IgD-negative memory B cell (primary cell): Measurements from ENCODE around the gene DIAPH3. TPM values are rescaled to one million over a fixed set of nuclear protein-coding genes. Genes with fewer than 3 reads are reported as not detected.

Source experiments
- H3K27ac Mint-ChIP-seq, 3 donors: one replicate each; pipeline ENCODE4 v1.8.0; 2020 to 2022; ENCODE audit warnings: mild to moderate bottlenecking in 3 of 3, mixed read lengths in 3 of 3, moderate library complexity in 1 of 3
- H3K27me3 Mint-ChIP-seq: one replicate; pipeline ENCODE4 v1.8.0; 2021; ENCODE audit warnings: mixed read lengths
- H3K36me3 Mint-ChIP-seq: one replicate; pipeline ENCODE4 v1.8.0; 2020; ENCODE audit warnings: mild to moderate bottlenecking, mixed read lengths
- H3K4me1 Mint-ChIP-seq, 3 donors: one replicate each; pipeline ENCODE4 v1.8.0; 2020 to 2022; ENCODE audit warnings: mixed read lengths in 3 of 3, mild to moderate bottlenecking in 1 of 3
- H3K4me3 Mint-ChIP-seq, 4 donors: one replicate each; pipeline ENCODE4 v1.8.0; 2020 to 2022; ENCODE audit warnings: mild to moderate bottlenecking in 4 of 4, mixed read lengths in 4 of 4, moderate library complexity in 3 of 4
- H3K9me3 Mint-ChIP-seq, 3 donors: one replicate each; pipeline ENCODE4 v1.8.0; 2020 to 2021; ENCODE audit warnings: mixed read lengths in 3 of 3, mild to moderate bottlenecking in 1 of 3
- polyA plus RNA-seq: library from polyadenylated mRNA; unstranded; fragments of 300-500 nt; fragmentation: Illumina TruSeq; gene quantifications from one replicate; pipeline ENCODE4 v1.2.3, GENCODE V29; 2021

The DIAPH3 gene
- polyA plus RNA-seq, 1 donor from 2014 or later, result not detected

- H3K4me3 Mint-ChIP-seq, result no peak overlapping the region
- no peak overlapping the region for H3K27ac Mint-ChIP-seq
- H3K36me3 Mint-ChIP-seq, result no peaks in the 10 kb centered on the region
- peaks cover 0 to 2% (median 0%) of the 10 kb centered on the region in 3 donors for H3K4me1 Mint-ChIP-seq
- no peaks in the 10 kb centered on the region for H3K27me3 Mint-ChIP-seq
- H3K9me3 Mint-ChIP-seq, result peaks cover 0 to 2% (median 0%) of the 10 kb centered on the region in 3 donors
These were observed 476.8 kb downstream of the DIAPH3 start for GRCh38 chr13:59686798-59687394.

GRCh38 chr13:59684105-59684504, 479.6 kb downstream of the DIAPH3 start:
- Mint-ChIP-seq H3K27ac (no peak overlapping the region), H3K4me3 (no peak overlapping the region), H3K36me3 (no peaks in the 10 kb centered on the region)

GRCh38 chr13:59681636-59682311, 482.0 kb downstream of the DIAPH3 start:
- no peaks in the 10 kb centered on the region for H3K9me3 Mint-ChIP-seq
- no peaks in the 10 kb centered on the region for H3K27me3 Mint-ChIP-seq
- H3K27ac Mint-ChIP-seq, result no peak overlapping the region
- H3K36me3 Mint-ChIP-seq, result no peaks in the 10 kb centered on the region
- no peaks in the 10 kb centered on the region for H3K4me1 Mint-ChIP-seq
- no peak overlapping the region for H3K4me3 Mint-ChIP-seq

More at GRCh38 chr13:59684105-59684504, 479.6 kb downstream of the DIAPH3 start:
- Mint-ChIP-seq H3K4me1 (no peaks in the 10 kb centered on the region), H3K27me3 (no peaks in the 10 kb centered on the region), H3K9me3 (no peaks in the 10 kb centered on the region)

- no peak overlapping the region for H3K27ac Mint-ChIP-seq
- H3K4me3 Mint-ChIP-seq, result no peak overlapping the region
- no peaks in the 10 kb centered on the region for H3K36me3 Mint-ChIP-seq
- H3K9me3 Mint-ChIP-seq, result no peaks in the 10 kb centered on the region
- no peaks in the 10 kb centered on the region for H3K4me1 Mint-ChIP-seq
- no peaks in the 10 kb centered on the region for H3K27me3 Mint-ChIP-seq
These were observed 483.2 kb downstream of the DIAPH3 start for GRCh38 chr13:59680429-59681024.

GRCh38 chr13:59679254-59679653, 484.5 kb downstream of the DIAPH3 start:
- H3K4me1 Mint-ChIP-seq, result no peaks in the 10 kb centered on the region
- H3K9me3 Mint-ChIP-seq, result no peaks in the 10 kb centered on the region
- H3K27me3 Mint-ChIP-seq, result no peaks in the 10 kb centered on the region
- H3K27ac Mint-ChIP-seq, result no peak overlapping the region
- H3K36me3 Mint-ChIP-seq, result no peaks in the 10 kb centered on the region
- no peak overlapping the region for H3K4me3 Mint-ChIP-seq

GRCh38 chr13:59677966-59678814, 485.5 kb downstream of the DIAPH3 start:
- Mint-ChIP-seq H3K27ac (no peak overlapping the region), H3K9me3 (no peaks in the 10 kb centered on the region), H3K4me3 (no peak overlapping the region), H3K27me3 (no peaks in the 10 kb centered on the region), H3K4me1 (no peaks in the 10 kb centered on the region), H3K36me3 (no peaks in the 10 kb centered on the region)

- Mint-ChIP-seq H3K4me3 (no peak overlapping the region), H3K9me3 (no peaks in the 10 kb centered on the region), H3K27ac (no peak overlapping the region), H3K36me3 (no peaks in the 10 kb centered on the region), H3K4me1 (peaks cover 0 to 2% (median 0%) of the 10 kb centered on the region in 3 donors), H3K27me3 (no peaks in the 10 kb centered on the region)
These were observed 486.3 kb downstream of the DIAPH3 start for GRCh38 chr13:59677430-59677829.

- no peaks in the 10 kb centered on the region for H3K27me3 Mint-ChIP-seq
- H3K36me3 Mint-ChIP-seq, result no peaks in the 10 kb centered on the region
- no peaks in the 10 kb centered on the region for H3K9me3 Mint-ChIP-seq
- no peak overlapping the region for H3K27ac Mint-ChIP-seq
- peaks cover 0 to 2% (median 0%) of the 10 kb centered on the region in 3 donors for H3K4me1 Mint-ChIP-seq
- H3K4me3 Mint-ChIP-seq, result no peak overlapping the region
These were observed 489.1 kb downstream of the DIAPH3 start for GRCh38 chr13:59674616-59675015.

GRCh38 chr13:59673286-59673685, 490.4 kb downstream of the DIAPH3 start:
- Mint-ChIP-seq H3K27me3 (no peaks in the 10 kb centered on the region), H3K9me3 (no peaks in the 10 kb centered on the region), H3K4me1 (peaks cover 0 to 2% (median 0%) of the 10 kb centered on the region in 3 donors), H3K27ac (no peak overlapping the region), H3K4me3 (no peak overlapping the region), H3K36me3 (no peaks in the 10 kb centered on the region)

- H3K9me3 Mint-ChIP-seq, result no peaks in the 10 kb centered on the region
- H3K36me3 Mint-ChIP-seq, result no peaks in the 10 kb centered on the region
- H3K27ac Mint-ChIP-seq, result no peak overlapping the region
- no peak overlapping the region for H3K4me3 Mint-ChIP-seq
- H3K4me1 Mint-ChIP-seq, result peaks cover 0 to 2% (median 0%) of the 10 kb centered on the region in 3 donors
- H3K27me3 Mint-ChIP-seq, result no peaks in the 10 kb centered on the region
These were observed 491.3 kb downstream of the DIAPH3 start for GRCh38 chr13:59672445-59672844.

GRCh38 chr13:59671881-59672280, 491.8 kb downstream of the DIAPH3 start:
- H3K36me3 Mint-ChIP-seq, result no peaks in the 10 kb centered on the region
- H3K4me3 Mint-ChIP-seq, result no peak overlapping the region
- no peaks in the 10 kb centered on the region for H3K27me3 Mint-ChIP-seq
- no peak overlapping the region for H3K27ac Mint-ChIP-seq
- peaks cover 0 to 2% (median 0%) of the 10 kb centered on the region in 3 donors for H3K4me1 Mint-ChIP-seq
- no peaks in the 10 kb centered on the region for H3K9me3 Mint-ChIP-seq

GRCh38 chr13:59666504-59666903, 497.2 kb downstream of the DIAPH3 start:
- H3K4me3 Mint-ChIP-seq, result peak overlapping the region in 1 of 4 donors; percentile 6
- H3K4me1 Mint-ChIP-seq, result peaks cover 0 to 5% (median 2%) of the 10 kb centered on the region in 3 donors
- H3K27me3 Mint-ChIP-seq, result no peaks in the 10 kb centered on the region
- no peak overlapping the region for H3K27ac Mint-ChIP-seq
- no peaks in the 10 kb centered on the region for H3K36me3 Mint-ChIP-seq
- H3K9me3 Mint-ChIP-seq, result peaks cover 0 to 2% (median 0%) of the 10 kb centered on the region in 3 donors

- peaks cover 0 to 2% (median 0%) of the 10 kb centered on the region in 3 donors for H3K9me3 Mint-ChIP-seq
- H3K27me3 Mint-ChIP-seq, result no peaks in the 10 kb centered on the region
- no peaks in the 10 kb centered on the region for H3K36me3 Mint-ChIP-seq
- no peak overlapping the region for H3K27ac Mint-ChIP-seq
- H3K4me1 Mint-ChIP-seq, result peaks cover 0 to 5% (median 2%) of the 10 kb centered on the region in 3 donors
- H3K4me3 Mint-ChIP-seq, result no peak overlapping the region
These were observed 498.0 kb downstream of the DIAPH3 start for GRCh38 chr13:59665732-59666131.

- H3K36me3 Mint-ChIP-seq, result no peaks in the 10 kb centered on the region
- peaks cover 0 to 2% (median 0%) of the 10 kb centered on the region in 3 donors for H3K9me3 Mint-ChIP-seq
- H3K27me3 Mint-ChIP-seq, result no peaks in the 10 kb centered on the region
- peaks cover 0 to 5% (median 2%) of the 10 kb centered on the region in 3 donors for H3K4me1 Mint-ChIP-seq
- H3K4me3 Mint-ChIP-seq, result no peak overlapping the region
- no peak overlapping the region for H3K27ac Mint-ChIP-seq
These were observed 498.5 kb downstream of the DIAPH3 start for GRCh38 chr13:59665184-59665583.

GRCh38 chr13:59664586-59664985, 499.1 kb downstream of the DIAPH3 start:
- Mint-ChIP-seq H3K27ac (no peak overlapping the region), H3K36me3 (no peaks in the 10 kb centered on the region), H3K27me3 (no peaks in the 10 kb centered on the region), H3K4me3 (no peak overlapping the region), H3K4me1 (peaks cover 0 to 5% (median 2%) of the 10 kb centered on the region in 3 donors), H3K9me3 (peaks cover 0 to 2% (median 0%) of the 10 kb centered on the region in 3 donors)
